IPS DF 4.7 (cell line): ENCODE data around the gene HTRA3.

Experiments
- DNase-seq: peaks from one replicate; pipeline ENCODE4 v3.0.0-alpha.2; 2013; ENCODE audit warnings: low spot score; ENCODE audit errors: extremely low read depth

The HTRA3 gene

DNA sequence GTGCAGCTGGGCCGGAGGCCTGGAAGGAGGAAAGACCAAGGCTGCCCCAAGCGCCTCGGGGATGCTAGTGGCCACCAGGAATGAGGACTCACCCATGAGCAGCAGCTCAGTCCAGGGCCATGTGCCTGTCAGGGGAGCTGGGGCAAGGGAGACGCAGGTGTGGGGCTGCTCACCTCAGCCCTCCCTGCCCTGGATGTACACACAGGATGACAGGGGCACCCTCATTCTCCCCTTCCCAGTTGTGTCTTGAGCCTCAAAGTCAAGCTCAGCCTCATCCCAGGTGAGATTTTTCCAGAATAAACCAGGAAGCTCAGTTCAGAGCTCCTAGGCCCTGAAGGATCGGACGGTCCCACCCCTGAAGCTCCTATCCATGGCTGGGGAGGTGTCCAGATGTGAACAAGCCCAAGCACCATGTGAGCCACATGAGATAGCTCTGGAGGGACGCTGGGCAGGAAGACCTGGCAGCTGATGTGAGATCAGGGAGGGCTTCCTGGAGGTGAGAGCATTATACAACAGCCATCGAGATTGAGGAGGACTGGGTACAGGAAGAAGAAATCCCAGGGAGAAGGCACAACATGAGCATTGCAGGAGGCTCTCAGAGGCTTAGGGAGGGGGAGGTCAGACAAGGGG, 23.0 kb downstream of the HTRA3 start:
- no peak for DNase-seq

GRCh38 chr4:8293131-8293975, 23.8 kb downstream of the HTRA3 start:
- DNase-seq, result no peak

- DNase-seq, result no peak
These were observed 24.5 kb downstream of the HTRA3 start for GRCh38 chr4:8294036-8294435.

DNA sequence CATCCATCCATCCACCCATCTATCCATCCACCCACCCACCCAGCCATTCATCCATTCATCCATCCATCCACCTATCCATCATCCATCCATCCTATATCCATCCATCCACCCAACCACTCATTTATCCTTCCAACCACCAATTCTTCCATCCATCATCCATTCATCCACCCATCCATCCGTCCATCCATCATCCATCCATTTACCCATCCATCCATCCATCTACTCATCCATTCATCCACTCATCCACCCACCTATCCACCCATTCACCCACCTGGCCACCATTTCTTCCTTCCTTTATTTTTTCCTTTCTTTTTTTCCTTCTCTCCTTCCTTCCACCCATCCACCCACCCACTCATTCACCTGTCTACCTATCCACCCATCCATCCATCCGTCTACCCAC, 25.2 kb downstream of the HTRA3 start:
- no peak for DNase-seq

DNA sequence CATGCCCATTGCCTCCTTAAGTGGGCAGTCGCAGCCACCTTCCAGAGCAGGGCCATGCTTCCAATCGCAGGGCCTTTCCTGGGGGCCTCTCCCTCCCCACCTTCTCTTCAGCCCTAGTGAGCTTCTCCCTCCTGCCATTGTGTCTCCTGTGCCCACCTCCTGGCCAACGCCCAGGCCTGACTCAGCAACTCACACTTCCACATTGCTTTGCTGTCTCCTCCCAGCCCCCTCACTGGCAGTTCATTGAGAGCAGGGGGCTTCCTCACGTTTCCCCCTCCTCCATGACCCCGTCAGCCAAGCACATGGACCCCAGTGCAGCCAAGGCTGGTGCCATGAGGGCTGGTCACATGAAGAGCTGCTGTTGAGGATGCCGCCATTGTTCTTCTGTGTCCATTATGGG, 25.9 kb downstream of the HTRA3 start:
- no peak for DNase-seq

DNA sequence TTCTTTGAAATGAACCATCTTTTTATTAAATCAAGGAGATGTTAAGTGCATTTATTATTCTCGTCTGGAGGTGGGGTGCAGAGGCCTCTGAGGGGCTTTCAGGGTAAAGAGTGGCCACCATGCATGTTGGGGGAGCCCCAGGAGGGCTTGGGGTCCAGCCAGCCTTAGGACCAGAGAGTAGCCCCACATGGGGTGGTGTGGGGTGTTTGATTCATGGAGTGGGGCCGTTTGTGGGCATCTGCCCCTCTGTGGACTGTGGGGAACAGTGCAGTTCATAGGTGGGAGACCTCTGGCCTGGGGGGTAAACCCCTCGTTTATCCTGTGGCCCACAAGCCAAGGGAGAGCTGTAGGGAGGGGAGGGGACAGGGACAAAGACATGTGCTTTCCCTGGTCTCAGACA, 26.9 kb downstream of the HTRA3 start:
- no peak for DNase-seq

DNA sequence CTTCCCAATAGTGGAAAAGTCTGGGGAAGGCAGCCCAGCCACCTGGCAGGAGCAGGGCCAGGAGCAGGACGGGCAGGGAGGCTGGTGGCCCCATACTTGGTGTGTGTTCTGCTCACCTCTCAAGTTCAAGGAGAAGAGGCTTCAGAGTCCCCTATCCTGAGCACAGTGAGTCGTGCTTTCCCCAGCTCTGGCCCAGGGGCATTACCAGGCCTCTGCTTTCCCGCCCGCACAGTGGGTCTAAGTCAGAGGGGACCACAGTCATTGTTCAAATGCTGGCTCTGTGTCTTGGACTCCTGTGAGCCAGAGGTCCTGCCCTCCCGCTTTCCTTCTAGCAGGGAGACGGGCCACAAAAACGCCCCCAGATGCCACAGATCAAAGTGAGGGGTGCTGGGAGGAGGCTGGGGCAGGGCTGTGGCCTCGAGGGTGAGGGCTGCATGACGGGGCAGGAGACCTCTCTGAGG, 27.6 kb downstream of the HTRA3 start:
- DNase-seq, result no peak

GRCh38 chr4:8297691-8298485, 28.3 kb downstream of the HTRA3 start:
- DNase-seq, result no peak

DNA sequence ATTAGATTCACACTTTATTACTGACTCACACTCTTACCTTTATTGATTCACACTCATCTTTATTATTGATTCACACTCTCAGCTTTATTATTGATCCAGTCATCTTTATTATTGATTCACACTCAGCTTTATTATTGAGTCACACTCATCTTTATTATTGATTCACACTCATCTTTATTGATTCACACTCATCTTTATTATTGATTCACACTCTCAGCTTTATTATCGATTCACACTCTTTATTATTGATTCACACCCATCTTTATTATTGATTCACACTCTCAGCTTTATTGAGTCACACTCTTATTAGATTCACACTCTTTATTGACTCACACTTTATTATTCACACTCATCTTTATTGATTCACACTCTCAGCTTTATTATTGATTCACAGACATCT, 31.3 kb downstream of the HTRA3 start:
- no peak for DNase-seq

DNA sequence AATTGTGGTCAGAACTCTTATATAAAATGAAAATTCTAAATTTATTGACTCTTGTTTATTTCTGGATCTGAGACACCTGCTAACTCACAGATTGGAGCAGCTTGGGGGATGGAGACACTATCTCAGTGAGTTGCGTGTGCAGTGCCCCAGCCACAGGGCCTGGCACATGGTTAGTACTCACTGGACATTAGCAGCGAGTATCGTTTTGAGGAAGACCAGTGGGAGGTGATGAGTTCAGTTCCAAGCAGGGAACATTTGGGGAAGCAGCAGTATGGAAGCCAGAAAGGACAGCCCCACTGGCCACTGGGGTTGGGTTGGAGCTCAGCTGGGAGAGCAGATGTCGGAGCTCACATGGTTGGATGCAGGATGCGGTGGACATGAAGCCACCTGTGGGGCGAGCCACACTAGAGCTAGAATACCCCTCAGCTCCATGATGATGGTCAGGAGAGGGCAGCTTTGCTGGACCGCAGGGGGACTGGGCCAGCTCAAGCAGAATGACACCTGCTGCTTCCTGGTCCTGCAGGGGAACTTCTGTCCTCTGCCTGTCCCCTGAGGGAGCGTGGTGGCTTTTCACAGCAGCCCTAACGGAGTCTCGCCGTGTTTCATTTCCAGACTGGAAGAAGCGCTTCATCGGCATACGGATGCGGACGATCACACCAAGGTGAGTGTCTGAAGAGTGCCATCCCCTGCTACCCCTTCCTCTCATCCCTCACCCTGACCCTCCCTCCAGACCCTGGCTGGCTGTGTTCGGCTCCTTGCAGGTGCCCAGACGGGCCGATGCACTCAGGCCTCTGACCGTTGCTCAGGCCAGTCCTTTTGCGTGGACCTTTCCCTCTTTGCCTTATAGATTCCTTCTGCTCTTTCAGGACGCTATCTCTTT, 32.5 kb downstream of the HTRA3 start:
- DNase-seq, result no peak

DNA sequence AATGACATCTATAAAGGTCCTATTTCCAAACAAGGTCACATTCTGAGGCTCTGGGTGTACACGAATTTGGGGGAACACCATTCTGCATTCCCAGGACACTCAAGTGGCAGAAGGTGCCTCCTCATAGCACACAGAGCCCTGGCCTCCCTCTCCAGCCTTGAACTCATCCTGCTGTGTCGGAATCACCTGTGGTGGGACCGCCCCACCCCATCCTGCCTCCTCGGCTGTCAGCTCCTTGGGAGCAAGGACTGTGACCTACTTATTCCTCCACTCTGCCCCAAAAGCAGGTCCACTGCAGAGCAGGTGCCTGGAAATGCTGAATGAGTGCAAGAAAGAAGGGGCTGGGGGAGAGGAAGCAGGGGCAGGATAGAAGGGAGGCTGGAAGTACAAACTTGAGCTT, 33.5 kb downstream of the HTRA3 start:
- DNase-seq, result no peak

DNA sequence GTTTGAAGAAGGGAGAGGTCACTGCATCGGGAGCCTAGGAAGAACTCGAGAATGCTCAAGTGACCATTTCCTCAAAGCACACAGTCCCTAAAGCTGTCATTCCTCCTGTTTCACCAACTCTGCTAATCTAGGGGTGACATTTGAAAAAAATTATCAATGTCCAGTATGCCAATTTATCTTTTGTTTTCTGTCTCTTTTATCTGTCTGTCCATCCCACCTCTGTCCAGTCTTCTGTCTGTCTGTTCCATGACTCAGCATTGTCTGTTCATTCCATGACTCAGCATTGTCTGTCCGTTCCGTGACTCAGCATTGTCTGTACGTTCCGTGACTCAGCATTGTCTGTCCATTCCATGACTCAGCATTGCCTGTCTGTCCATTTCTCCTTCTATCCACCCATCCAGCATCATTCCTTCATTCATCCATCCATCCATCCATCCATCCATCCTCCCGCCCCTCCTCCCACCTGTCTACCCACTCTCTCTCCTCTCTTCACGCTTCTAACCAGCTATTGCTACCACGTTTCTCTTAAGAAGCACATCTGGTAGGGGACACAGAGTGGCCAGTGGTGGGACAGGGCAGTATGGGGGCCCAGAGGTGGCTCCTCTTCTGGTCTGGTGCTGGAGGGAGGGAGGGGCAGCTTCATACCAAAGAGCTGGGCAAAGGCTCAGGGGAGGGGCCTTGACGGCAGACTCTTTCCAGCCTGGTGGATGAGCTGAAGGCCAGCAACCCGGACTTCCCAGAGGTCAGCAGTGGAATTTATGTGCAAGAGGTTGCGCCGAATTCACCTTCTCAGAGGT, 34.1 kb downstream of the HTRA3 start:
- no peak for DNase-seq

GRCh38 chr4:8304827-8305695, 35.5 kb downstream of the HTRA3 start:
- no peak for DNase-seq

DNA sequence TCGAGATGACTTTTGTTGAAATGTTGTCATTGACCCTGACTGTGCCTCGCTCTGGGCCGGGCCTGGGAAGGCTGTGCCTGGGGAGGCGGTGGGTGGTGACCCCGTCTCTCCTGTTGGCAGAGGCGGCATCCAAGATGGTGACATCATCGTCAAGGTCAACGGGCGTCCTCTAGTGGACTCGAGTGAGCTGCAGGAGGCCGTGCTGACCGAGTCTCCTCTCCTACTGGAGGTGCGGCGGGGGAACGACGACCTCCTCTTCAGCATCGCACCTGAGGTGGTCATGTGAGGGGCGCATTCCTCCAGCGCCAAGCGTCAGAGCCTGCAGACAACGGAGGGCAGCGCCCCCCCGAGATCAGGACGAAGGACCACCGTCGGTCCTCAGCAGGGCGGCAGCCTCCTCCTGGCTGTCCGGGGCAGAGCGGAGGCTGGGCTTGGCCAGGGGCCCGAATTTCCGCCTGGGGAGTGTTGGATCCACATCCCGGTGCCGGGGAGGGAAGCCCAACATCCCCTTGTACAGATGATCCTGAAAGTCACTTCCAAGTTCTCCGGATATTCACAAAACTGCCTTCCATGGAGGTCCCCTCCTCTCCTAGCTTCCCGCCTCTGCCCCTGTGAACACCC, 36.4 kb downstream of the HTRA3 start:
- no peak for DNase-seq

GRCh38 chr4:8306511-8307021, 37.0 kb downstream of the HTRA3 start:
- no peak for DNase-seq

GRCh38 chr4:8307121-8307520, 37.6 kb downstream of the HTRA3 start:
- DNase-seq, result no peak

- no peak for DNase-seq
These were observed 38.2 kb downstream of the HTRA3 start for GRCh38 chr4:8307714-8308113.

- DNase-seq, result no peak
These were observed 38.6 kb downstream of the HTRA3 start for GRCh38 chr4:8308144-8308543.
